Transverse colon (tissue), 4 donors: ENCODE results near the gene FAM20A. TPM values are rescaled to one million over a fixed set of nuclear protein-coding genes. Genes with fewer than 3 reads are reported as not detected.

Source experiments
- DNase-seq: peaks from one replicate; pipeline ENCODE4 v3.0.0-alpha.2; 2019
- H3K27ac ChIP-seq, 4 donors: fragments of 200-600 bp; sonication (generic); 2 replicates each; pipeline ENCODE4 v1.5.1; 2016 to 2018; ENCODE audit warnings: inconsistent platforms in 4 of 4
- H3K27me3 ChIP-seq: fragments of 200-600 bp; sonication (generic); 2 replicates; pipeline ENCODE4 v1.5.1; 2017; ENCODE audit warnings: inconsistent platforms
- H3K36me3 ChIP-seq, 4 donors: fragments of 200-600 bp; sonication (generic); 2 replicates each; pipeline ENCODE4 v1.5.1; 2017 to 2019; ENCODE audit warnings: inconsistent platforms in 4 of 4
- H3K4me1 ChIP-seq, 4 donors: fragments of 200-600 bp; sonication (generic); 2 replicates each; pipeline ENCODE4 v1.5.1; 2017 to 2020; ENCODE audit warnings: inconsistent platforms in 4 of 4
- H3K4me3 ChIP-seq, 4 donors: fragments of 200-600 bp; sonication (generic); 1 replicate in 1 of 4; 2 replicates in 3 of 4; pipeline versions ENCODE4 v1.5.1 to v1.6.1; 2017 to 2019; ENCODE audit warnings: inconsistent platforms in 4 of 4
- H3K9me3 ChIP-seq, 2 donors: fragments of 200-600 bp; sonication (generic); 2 replicates each; pipeline ENCODE4 v1.5.1; 2017 to 2019; ENCODE audit warnings: inconsistent platforms in 2 of 2
- CTCF ChIP-seq, 5 experiments: fragments of 200-600 bp in 3 of 5; fragments of 450-650 bp in 2 of 5; sonication (generic) in 3 of 5; IDR thresholded peaks; 1 replicate in 2 of 5; 2 replicates in 3 of 5; pipeline ENCODE4 v1.5.1; 2016 to 2017; ENCODE audit warnings: antibody characterized with exemption in 5 of 5, inconsistent platforms in 3 of 5, mild to moderate bottlenecking in 2 of 5, moderate library complexity in 1 of 5
- EP300 ChIP-seq: sonication (generic); formaldehyde crosslinking; IDR thresholded peaks from one replicate; pipeline ENCODE4 v1.6.1; 2017; ENCODE audit warnings: antibody characterized with exemption, low read depth
- POLR2A ChIP-seq: fragments of 450-650 bp; IDR thresholded peaks from one replicate; pipeline ENCODE4 v1.6.1; 2016; ENCODE audit warnings: antibody characterized with exemption, mild to moderate bottlenecking, moderate library complexity
- POLR2AphosphoS5 ChIP-seq, 3 donors: sonication (generic); formaldehyde crosslinking; IDR thresholded peaks; one replicate each; pipeline ENCODE4 v1.6.1; 2016; ENCODE audit warnings: antibody characterized with exemption in 3 of 3
- WGBS, 2 donors: methylation state at CpG; one replicate each; pipeline ENCODE4 v1.1.5; 2018; ENCODE audit warnings: low coverage in 1 of 2; 5-methylcytosine and 5-hydroxymethylcytosine counted together
- in situ Hi-C, 4 donors: fragments of 200-750 bp; cut with MboI; loops; one replicate each; pipeline versions ENCODE4 v1.15.0 to v1.15.1; 2017; ENCODE audit warnings: low sequenced_read_pairs in 3 of 4, low pct_ligation_motif_present in 1 of 4, low pct_unique_long_range_greater_than_20kb in 1 of 4
- intact Hi-C: fragments of 100-400 bp; cut with DNase I; formaldehyde crosslinking; loops from one replicate; pipeline ENCODE4 v1.15.1; 2023; ENCODE audit warnings: low total_unique reads
- total RNA-seq, 4 donors: library from RNA; depleted of rRNA; stranded (reverse); fragments of >200 nt; gene quantifications; one replicate each; pipeline ENCODE4 v1.1.0, GENCODE V29; 2016

FAM20A gene
- total RNA-seq, 4 donors from 2014 or later = 1.5 to 4.1 (median 3.5) TPM

GRCh38 chr17:68568581-68568980, 32.6 kb downstream of the FAM20A start:
- H3K27ac ChIP-seq = no peak overlapping the region
- in situ Hi-C loops = no loop called here
- TF ChIP-seq CTCF (IDR thresholded peaks at IDR 0.05) (no peak), EP300 (no peak), POLR2AphosphoS5 (IDR thresholded peaks at IDR 0.05) (no peak), POLR2A (no peak)
- intact Hi-C loops = no loop called here
- no peaks in the 10 kb centered on the region for H3K27me3 ChIP-seq
- H3K9me3 ChIP-seq = no peaks in the 10 kb centered on the region
- no peak overlapping the region for H3K4me3 ChIP-seq
- no peaks in the 10 kb centered on the region for H3K36me3 ChIP-seq
- WGBS, 2 donors = 68 to 86% methylated on average over 2 of the region's 2 CpGs
- DNase-seq = no peak
- H3K4me1 ChIP-seq = no peaks in the 10 kb centered on the region

DNA sequence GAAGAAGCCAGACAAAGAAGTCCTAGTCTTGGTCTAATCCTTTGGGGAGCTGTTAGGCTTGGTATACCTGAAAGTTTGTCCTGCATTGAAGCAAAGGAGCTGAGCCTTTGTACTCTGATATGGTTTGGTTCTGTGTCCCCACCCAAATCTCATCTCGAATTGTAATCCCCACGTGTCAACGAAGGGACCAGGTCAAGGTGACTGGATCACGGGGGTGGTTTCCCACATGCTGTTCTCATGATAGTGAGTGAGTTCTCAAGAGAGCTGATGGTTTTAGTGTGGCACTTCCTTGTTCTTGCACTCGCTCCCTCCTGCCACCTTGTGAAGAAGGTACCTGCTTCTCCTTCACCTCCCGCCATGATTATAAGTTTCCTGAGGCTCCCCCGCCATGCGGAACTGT, 33.6 kb downstream of the FAM20A start:
- intact Hi-C loops (no loop called here), in situ Hi-C loops (no loop called here)
- Histone ChIP-seq H3K36me3 (no peaks in the 10 kb centered on the region), H3K4me1 (no peaks in the 10 kb centered on the region), H3K9me3 (no peaks in the 10 kb centered on the region), H3K27me3 (no peaks in the 10 kb centered on the region), H3K27ac (no peak overlapping the region), H3K4me3 (no peak overlapping the region)
- TF ChIP-seq EP300 (no peak), POLR2AphosphoS5 (IDR thresholded peaks at IDR 0.05) (no peak), CTCF (IDR thresholded peaks at IDR 0.05) (no peak), POLR2A (no peak)
- DNase-seq = no peak
- 88% methylated on average over 8 of the region's 8 CpGs; no CpG with 5 or more reads in 1 of the 2 donors for WGBS, 2 donors

DNA sequence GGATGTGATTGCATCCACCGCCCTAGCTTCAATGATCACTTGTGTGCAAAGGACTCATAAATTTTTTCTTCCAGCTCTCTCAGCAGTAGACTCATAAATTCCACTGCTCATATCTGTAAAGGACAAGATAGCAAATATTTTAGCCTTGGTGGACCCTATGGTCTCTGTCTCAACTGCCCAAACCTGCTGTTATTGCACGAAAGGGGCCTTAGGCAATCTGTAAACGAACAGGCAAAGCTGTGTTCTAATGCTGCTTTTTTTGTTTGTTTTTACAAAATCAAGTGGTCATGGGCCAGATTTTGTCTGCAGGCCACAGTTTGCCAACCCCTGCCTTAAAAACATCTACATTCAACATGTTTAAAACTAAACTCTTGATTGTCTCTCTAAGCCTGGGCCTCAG, 34.1 kb downstream of the FAM20A start:
- Histone ChIP-seq H3K4me3 (no peak overlapping the region), H3K36me3 (no peaks in the 10 kb centered on the region), H3K9me3 (no peaks in the 10 kb centered on the region), H3K4me1 (no peaks in the 10 kb centered on the region), H3K27ac (peak overlapping the region in 1 of 4 donors; percentile 23), H3K27me3 (no peaks in the 10 kb centered on the region)
- intact Hi-C loops = no loop called here
- WGBS, 2 donors = 65 to 67% methylated on average over 3 of the region's 3 CpGs
- in situ Hi-C loops = no loop called here
- TF ChIP-seq POLR2A = no peak
- TF ChIP-seq CTCF (IDR thresholded peaks at IDR 0.05) = no peak
- TF ChIP-seq EP300 = no peak
- no peak for TF ChIP-seq POLR2AphosphoS5 (IDR thresholded peaks at IDR 0.05)
- no peak for DNase-seq

DNA sequence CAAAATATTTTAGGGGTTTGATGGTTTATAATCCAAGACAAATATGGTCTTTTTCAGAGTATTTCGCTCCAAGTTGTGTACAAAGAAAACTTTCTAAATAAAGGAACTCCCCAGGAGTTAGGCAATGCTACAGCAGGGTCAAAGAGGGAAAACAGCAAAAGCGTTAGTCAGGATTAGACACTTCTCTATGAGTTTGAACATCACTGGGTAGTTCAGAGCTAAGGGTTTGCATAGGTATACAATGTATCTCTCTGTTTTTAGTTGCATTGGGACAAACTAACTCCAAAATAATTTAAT, 34.8 kb downstream of the FAM20A start:
- 55 to 63% methylated on average over 2 of the region's 2 CpGs for WGBS, 2 donors
- no peak overlapping the region for H3K27ac ChIP-seq
- H3K4me1 ChIP-seq = no peaks in the 10 kb centered on the region
- intact Hi-C loops = no loop called here
- H3K9me3 ChIP-seq = no peaks in the 10 kb centered on the region
- TF ChIP-seq POLR2AphosphoS5 (IDR thresholded peaks at IDR 0.05) (no peak), CTCF (IDR thresholded peaks at IDR 0.05) (no peak), POLR2A (no peak), EP300 (no peak)
- no peaks in the 10 kb centered on the region for H3K36me3 ChIP-seq
- no peaks in the 10 kb centered on the region for H3K27me3 ChIP-seq
- H3K4me3 ChIP-seq = no peak overlapping the region
- DNase-seq = no peak
- in situ Hi-C loops = no loop called here
